Fibroblast of lung (primary cell): ENCODE data around the gene PARP8. TPM values are rescaled to one million over a fixed set of nuclear protein-coding genes. Genes with fewer than 3 reads are reported as not detected.
A peak's percentile ranks its signal among the peaks of the same experiment; 100 is the strongest.

Experiments
- DNase-seq, 2 donors: peaks; one replicate each; pipeline versions ENCODE4 v3.0.0 to v3.0.0-alpha.2; 2010; ENCODE audit warnings: low read depth in 2 of 2
- H2AFZ ChIP-seq: 2 replicates; pipeline ENCODE4 v1.5.1; 2012; ENCODE audit warnings: low read length, control low read depth, inconsistent platforms
- H3K27ac ChIP-seq: 2 replicates; pipeline ENCODE4 v1.5.1; 2011; ENCODE audit warnings: low read length, control low read depth; ENCODE audit not compliant: insufficient read depth
- H3K27me3 ChIP-seq: 2 replicates; pipeline ENCODE4 v1.5.1; 2011; ENCODE audit warnings: mild to moderate bottlenecking, low read length; ENCODE audit not compliant: control insufficient read depth, insufficient read depth
- H3K36me3 ChIP-seq: 2 replicates; pipeline ENCODE4 v1.5.1; 2011; ENCODE audit warnings: low read length; ENCODE audit not compliant: control insufficient read depth, insufficient read depth
- H3K4me1 ChIP-seq: 2 replicates; pipeline ENCODE4 v1.5.1; 2011; ENCODE audit warnings: low read length; ENCODE audit not compliant: control insufficient read depth, insufficient read depth; ENCODE audit errors: extremely low read depth
- H3K4me2 ChIP-seq: 2 replicates; pipeline ENCODE4 v1.5.1; 2011; ENCODE audit warnings: low read length, control low read depth; ENCODE audit not compliant: insufficient read depth; ENCODE audit errors: extremely low read depth
- H3K4me3 ChIP-seq, 4 experiments: fragments of 200-600 bp in 1 of 4; sonication (generic) in 1 of 4; replicated peaks in 1 of 4; 2 replicates each; pipeline ENCODE4 v1.5.1; 2011 to 2016; ENCODE audit warnings: low read length in 4 of 4, low read depth in 3 of 4, mild to moderate bottlenecking in 3 of 4, control low read depth in 2 of 4, inconsistent platforms in 1 of 4, mixed read lengths in 1 of 4; ENCODE audit not compliant: insufficient read depth in 1 of 4; ENCODE audit errors: control extremely low read depth in 1 of 4
- H3K79me2 ChIP-seq: 2 replicates; pipeline ENCODE4 v1.5.1; 2012; ENCODE audit warnings: mild to moderate bottlenecking, low read length, inconsistent platforms; ENCODE audit not compliant: control insufficient read depth, insufficient read depth
- H3K9ac ChIP-seq: 2 replicates; pipeline ENCODE4 v1.5.1; 2011; ENCODE audit warnings: mild to moderate bottlenecking, low read length, control low read depth; ENCODE audit not compliant: insufficient read depth
- H3K9me3 ChIP-seq: 2 replicates; pipeline ENCODE4 v1.5.1; 2012; ENCODE audit warnings: low read depth, low read length; ENCODE audit not compliant: control insufficient read depth, insufficient read depth
- H4K20me1 ChIP-seq: 2 replicates; pipeline ENCODE4 v1.5.1; 2011; ENCODE audit warnings: low read length; ENCODE audit not compliant: control insufficient read depth, insufficient read depth; ENCODE audit errors: extremely low read depth
- EZH2 ChIP-seq: IDR thresholded peaks from 2 replicates; pipeline ENCODE4 v1.5.1; 2012; ENCODE audit warnings: low read length, control low read depth, mild to moderate bottlenecking; ENCODE audit errors: missing control alignments
- polyA plus RNA-seq, 2 donors: library from polyadenylated mRNA; depleted of rRNA in 1 of 2; stranded (reverse) in 1 of 2; unstranded in 1 of 2; fragments of >200 nt; gene quantifications; 2 replicates each; pipeline ENCODE4 v1.2.1, GENCODE V29; 2011 to 2012; ENCODE audit warnings: missing spikeins in 1 of 2
- total RNA-seq: library from RNA; depleted of rRNA; stranded (reverse); fragments of >200 nt; gene quantifications from 2 replicates; pipeline ENCODE4 v1.2.1, GENCODE V29; 2014
- TF ChIP-seq, protein P1 (sequence below), 2 donors: IDR thresholded peaks in 1 of 2; conservative IDR thresholded peaks in 1 of 2; 1 replicate in 1 of 2; 2 replicates in 1 of 2; pipeline ENCODE4 v1.5.1; 2011 to 2012; ENCODE audit warnings: low read length in 2 of 2, control low read depth in 1 of 2, inconsistent platforms in 1 of 2, low read depth in 1 of 2, mild to moderate bottlenecking in 1 of 2

The PARP8 gene
- total and polyA plus RNA-seq, 2 donors (not counting 1 experiment from before 2014, with no cell fraction given) = 13.8 to 24.6 TPM

DNA sequence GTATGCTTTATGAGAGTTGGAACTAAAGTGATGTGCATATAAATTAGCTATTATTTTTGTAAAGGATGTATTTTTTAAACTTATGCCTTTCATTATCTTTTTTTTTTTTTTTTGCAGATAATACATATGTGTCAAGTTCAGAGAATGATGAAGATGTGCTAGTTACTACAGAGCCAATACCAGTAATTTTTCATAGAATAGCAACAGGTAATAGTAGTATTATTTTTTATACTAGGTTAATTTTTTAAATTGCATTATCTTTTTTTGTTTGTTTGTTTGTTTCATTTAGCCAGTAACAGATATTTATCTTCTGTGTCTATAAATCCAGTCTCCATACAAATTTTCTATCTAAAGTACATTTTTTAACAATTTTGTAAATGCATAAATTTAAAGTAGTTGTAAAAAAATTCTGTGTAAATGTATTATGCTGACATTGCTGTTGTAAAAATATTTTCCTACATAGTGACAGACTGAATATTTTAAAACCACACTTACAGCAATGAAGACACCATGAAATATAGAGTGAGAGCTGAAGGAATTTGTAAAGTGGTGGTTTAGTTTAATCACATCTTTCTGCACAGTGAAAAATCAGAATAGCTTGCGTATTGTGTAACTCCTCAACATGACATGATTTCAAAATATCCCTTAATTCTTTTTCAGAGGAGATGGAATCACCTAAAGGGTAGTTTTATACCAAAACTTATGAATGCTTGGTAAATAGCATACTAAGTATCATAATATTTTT lies 93.3 kb downstream of the PARP8 start:
- Histone ChIP-seq H3K27me3 (no peaks in the 10 kb centered on the region), H3K9me3 (no peaks in the 10 kb centered on the region), H3K36me3 (no peaks in the 10 kb centered on the region), H3K4me2 (no peak overlapping the region), H3K4me3 (no peak overlapping the region), H2AFZ (no peak overlapping the region), H3K27ac (no peak overlapping the region), H3K79me2 (no peaks in the 10 kb centered on the region), H4K20me1 (no peaks in the 10 kb centered on the region), H3K4me1 (no peaks in the 10 kb centered on the region), H3K9ac (no peak overlapping the region)
- DNase-seq = peak in 1 of 2 donors; percentile 46
- TF ChIP-seq, protein P1, sequence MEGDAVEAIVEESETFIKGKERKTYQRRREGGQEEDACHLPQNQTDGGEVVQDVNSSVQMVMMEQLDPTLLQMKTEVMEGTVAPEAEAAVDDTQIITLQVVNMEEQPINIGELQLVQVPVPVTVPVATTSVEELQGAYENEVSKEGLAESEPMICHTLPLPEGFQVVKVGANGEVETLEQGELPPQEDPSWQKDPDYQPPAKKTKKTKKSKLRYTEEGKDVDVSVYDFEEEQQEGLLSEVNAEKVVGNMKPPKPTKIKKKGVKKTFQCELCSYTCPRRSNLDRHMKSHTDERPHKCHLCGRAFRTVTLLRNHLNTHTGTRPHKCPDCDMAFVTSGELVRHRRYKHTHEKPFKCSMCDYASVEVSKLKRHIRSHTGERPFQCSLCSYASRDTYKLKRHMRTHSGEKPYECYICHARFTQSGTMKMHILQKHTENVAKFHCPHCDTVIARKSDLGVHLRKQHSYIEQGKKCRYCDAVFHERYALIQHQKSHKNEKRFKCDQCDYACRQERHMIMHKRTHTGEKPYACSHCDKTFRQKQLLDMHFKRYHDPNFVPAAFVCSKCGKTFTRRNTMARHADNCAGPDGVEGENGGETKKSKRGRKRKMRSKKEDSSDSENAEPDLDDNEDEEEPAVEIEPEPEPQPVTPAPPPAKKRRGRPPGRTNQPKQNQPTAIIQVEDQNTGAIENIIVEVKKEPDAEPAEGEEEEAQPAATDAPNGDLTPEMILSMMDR (conservative IDR thresholded peaks at IDR 0.05 in 1 of 2, IDR thresholded peaks at IDR 0.05 in 1 of 2; ENCODE audit: low read depth in 1 of 2, low read length in 2 of 2) = no peak
- TF ChIP-seq EZH2 = no peak

DNA sequence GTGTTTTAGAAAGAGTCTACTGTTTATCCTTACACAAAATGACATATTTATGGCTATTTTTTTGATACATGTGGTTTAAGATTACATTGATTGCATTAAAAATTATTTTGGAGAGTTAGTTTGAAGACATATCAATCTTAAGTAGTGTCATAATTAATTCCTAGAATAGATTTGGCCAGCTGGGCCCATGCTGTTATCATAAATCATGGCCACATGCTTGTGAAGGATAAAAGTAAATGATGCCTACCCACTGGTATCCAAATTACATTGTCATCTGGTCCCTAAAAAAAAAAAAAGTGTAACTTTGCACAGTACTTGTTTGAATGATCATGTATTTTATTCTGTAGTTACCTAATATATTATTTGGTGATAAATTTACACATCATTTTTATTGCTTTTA lies 96.9 kb downstream of the PARP8 start:
- no peaks in the 10 kb centered on the region for H3K79me2 ChIP-seq
- H3K27ac ChIP-seq = no peak overlapping the region
- no peak for DNase-seq
- H3K4me1 ChIP-seq = no peaks in the 10 kb centered on the region
- H3K9me3 ChIP-seq = no peaks in the 10 kb centered on the region
- TF ChIP-seq, protein P1 (conservative IDR thresholded peaks at IDR 0.05 in 1 of 2, IDR thresholded peaks at IDR 0.05 in 1 of 2; ENCODE audit: low read depth in 1 of 2, low read length in 2 of 2) = no peak
- no peak for TF ChIP-seq EZH2
- H3K4me2 ChIP-seq = no peak overlapping the region
- H3K27me3 ChIP-seq = no peaks in the 10 kb centered on the region
- no peak overlapping the region for H2AFZ ChIP-seq
- H3K9ac ChIP-seq = no peak overlapping the region
- H3K36me3 ChIP-seq = no peaks in the 10 kb centered on the region
- peaks cover 1% of the 10 kb centered on the region for H4K20me1 ChIP-seq
- H3K4me3 ChIP-seq = no peak overlapping the region

DNA sequence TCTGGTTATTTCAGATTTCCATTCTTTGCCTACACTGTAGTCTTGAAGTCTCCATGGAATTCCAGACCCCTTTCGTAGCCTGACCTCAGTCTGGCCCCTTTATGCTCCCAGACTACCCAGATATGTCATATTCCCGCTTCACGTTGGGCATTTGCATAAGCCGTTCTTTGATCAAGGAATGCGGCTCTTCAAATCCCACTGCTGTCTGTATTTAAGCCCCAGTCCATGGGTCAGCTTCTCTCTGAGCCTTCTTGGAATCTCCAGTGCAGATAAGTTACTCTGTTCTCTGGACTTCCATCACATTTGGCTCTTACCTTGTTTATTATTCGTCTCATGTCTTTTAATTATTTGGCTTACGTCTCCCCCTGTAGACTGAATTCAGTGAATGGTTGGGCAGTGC lies 97.4 kb downstream of the PARP8 start:
- H3K36me3 ChIP-seq = no peaks in the 10 kb centered on the region
- H3K4me2 ChIP-seq = no peak overlapping the region
- no peak for DNase-seq
- TF ChIP-seq, protein P1 (conservative IDR thresholded peaks at IDR 0.05 in 1 of 2, IDR thresholded peaks at IDR 0.05 in 1 of 2; ENCODE audit: low read depth in 1 of 2, low read length in 2 of 2) = no peak
- TF ChIP-seq EZH2 = no peak
- no peaks in the 10 kb centered on the region for H3K27me3 ChIP-seq
- H4K20me1 ChIP-seq = peaks cover 1% of the 10 kb centered on the region
- no peak overlapping the region for H3K9ac ChIP-seq
- H3K27ac ChIP-seq = no peak overlapping the region
- H3K79me2 ChIP-seq = no peaks in the 10 kb centered on the region
- no peak overlapping the region for H2AFZ ChIP-seq
- no peak overlapping the region for H3K4me3 ChIP-seq
- no peaks in the 10 kb centered on the region for H3K4me1 ChIP-seq
- no peaks in the 10 kb centered on the region for H3K9me3 ChIP-seq
